Upper lobe of right lung (tissue), 1 donor: Measurements from ENCODE around the gene MYL3. TPM values are rescaled to one million over a fixed set of nuclear protein-coding genes. Genes with fewer than 3 reads are reported as not detected.

Experiments
- ATAC-seq: fragments of 200-7000 bp; cut with Tn5 transposase; one replicate; pipeline ENCODE4 v1.9.1; 2020; ENCODE audit warnings: mild to moderate bottlenecking, moderate library complexity
- DNase-seq: peaks from one replicate; pipeline ENCODE4 v3.0.0-alpha.2; 2020
- H3K27ac ChIP-seq: fragments of 200-600 bp; one replicate; pipeline ENCODE4 v1.8.0; 2022
- H3K27me3 ChIP-seq: fragments of 200-600 bp; one replicate; pipeline ENCODE4 v1.8.0; 2022; ENCODE audit warnings: mild to moderate bottlenecking
- H3K36me3 ChIP-seq: fragments of 200-600 bp; one replicate; pipeline ENCODE4 v1.8.0; 2022
- H3K4me1 ChIP-seq: fragments of 200-600 bp; one replicate; pipeline ENCODE4 v1.8.0; 2022
- H3K4me3 ChIP-seq: fragments of 200-600 bp; one replicate; pipeline ENCODE4 v1.8.0; 2022; ENCODE audit warnings: mild to moderate bottlenecking
- H3K9me3 ChIP-seq: fragments of 200-600 bp; one replicate; pipeline ENCODE4 v1.8.0; 2022
- intact Hi-C: fragments of 100-400 bp; cut with DNase I; formaldehyde crosslinking; loops from one replicate; pipeline ENCODE4 v1.11.0; 2022
- total RNA-seq: library from RNA; stranded (reverse); fragmentation: NEBNext Ultra II Directional; extraction: Animal tissue kit (Norgen Biotek cat#: 25700); gene quantifications from one replicate; pipeline ENCODE4 v1.2.1, GENCODE V29; 2021
- TF ChIP-seq, protein P1 (sequence below): fragments of 200-600 bp; IDR thresholded peaks from one replicate; pipeline ENCODE4 v1.8.0; 2022; ENCODE audit warnings: antibody characterized with exemption
- donor health status: DM: no; HTN: yes; CAD: no; lungs with severe emphysema.

The MYL3 gene
- total RNA-seq, 1 donor from 2014 or later, result 3.8 TPM

DNA sequence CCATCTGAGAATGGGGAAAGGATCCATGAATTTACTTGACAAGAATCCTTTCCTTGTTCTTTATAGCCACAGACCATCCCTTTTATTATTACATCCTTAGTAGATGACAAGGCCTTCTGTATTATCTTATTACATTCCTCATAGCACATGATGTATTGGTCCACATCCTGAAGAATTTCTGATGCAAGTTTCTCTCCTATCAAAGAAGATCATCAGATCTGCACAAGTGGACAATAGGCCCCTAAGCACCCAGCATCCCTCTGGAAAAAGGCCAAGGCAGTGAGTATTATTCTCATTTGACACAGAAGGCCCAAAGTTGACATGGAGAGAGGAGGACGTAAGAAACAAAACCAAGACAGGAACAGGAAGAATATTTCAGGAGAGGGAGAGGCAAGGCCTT lies 31.4 kb downstream of the MYL3 start:
- intact Hi-C loops, result no loop called here
- ATAC-seq (no peak), DNase-seq (no peak)

DNA sequence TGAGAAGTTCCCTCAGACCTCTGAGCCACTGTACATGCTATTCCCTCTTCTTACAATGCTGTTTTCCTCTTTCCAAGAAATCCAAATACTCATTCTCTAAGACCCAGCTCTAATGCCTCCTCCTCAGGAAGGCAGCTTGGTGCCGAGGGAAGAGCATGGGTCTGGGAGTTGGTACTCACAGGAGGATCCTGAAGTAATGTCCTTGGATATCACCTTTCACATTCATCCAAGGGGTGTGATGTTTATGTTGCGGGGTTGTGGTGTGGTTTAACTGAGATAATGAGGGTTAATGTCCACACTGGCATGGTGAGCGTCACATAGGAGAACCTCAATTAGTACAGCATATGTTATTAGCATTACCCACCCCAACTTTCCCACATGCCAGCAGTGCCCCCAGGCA lies 31.9 kb downstream of the MYL3 start:
- ATAC-seq (no peak), DNase-seq (no peak)
- Histone ChIP-seq H3K4me3 (no peak overlapping the region), H3K4me1 (no peaks in the 10 kb centered on the region), H3K27ac (no peak overlapping the region), H3K27me3 (no peaks in the 10 kb centered on the region), H3K36me3 (no peaks in the 10 kb centered on the region), H3K9me3 (no peaks in the 10 kb centered on the region)
- TF ChIP-seq, protein P1, sequence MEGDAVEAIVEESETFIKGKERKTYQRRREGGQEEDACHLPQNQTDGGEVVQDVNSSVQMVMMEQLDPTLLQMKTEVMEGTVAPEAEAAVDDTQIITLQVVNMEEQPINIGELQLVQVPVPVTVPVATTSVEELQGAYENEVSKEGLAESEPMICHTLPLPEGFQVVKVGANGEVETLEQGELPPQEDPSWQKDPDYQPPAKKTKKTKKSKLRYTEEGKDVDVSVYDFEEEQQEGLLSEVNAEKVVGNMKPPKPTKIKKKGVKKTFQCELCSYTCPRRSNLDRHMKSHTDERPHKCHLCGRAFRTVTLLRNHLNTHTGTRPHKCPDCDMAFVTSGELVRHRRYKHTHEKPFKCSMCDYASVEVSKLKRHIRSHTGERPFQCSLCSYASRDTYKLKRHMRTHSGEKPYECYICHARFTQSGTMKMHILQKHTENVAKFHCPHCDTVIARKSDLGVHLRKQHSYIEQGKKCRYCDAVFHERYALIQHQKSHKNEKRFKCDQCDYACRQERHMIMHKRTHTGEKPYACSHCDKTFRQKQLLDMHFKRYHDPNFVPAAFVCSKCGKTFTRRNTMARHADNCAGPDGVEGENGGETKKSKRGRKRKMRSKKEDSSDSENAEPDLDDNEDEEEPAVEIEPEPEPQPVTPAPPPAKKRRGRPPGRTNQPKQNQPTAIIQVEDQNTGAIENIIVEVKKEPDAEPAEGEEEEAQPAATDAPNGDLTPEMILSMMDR, result no peak
- intact Hi-C loops, result no loop called here

More for the DNA sequence above, 31.4 kb downstream of the MYL3 start:
- no peaks in the 10 kb centered on the region for H3K4me1 ChIP-seq
- H3K27me3 ChIP-seq, result no peaks in the 10 kb centered on the region
- H3K27ac ChIP-seq, result no peak overlapping the region
- TF ChIP-seq, protein P1, result no peak
- no peaks in the 10 kb centered on the region for H3K9me3 ChIP-seq
- H3K36me3 ChIP-seq, result no peaks in the 10 kb centered on the region
- H3K4me3 ChIP-seq, result no peak overlapping the region

DNA sequence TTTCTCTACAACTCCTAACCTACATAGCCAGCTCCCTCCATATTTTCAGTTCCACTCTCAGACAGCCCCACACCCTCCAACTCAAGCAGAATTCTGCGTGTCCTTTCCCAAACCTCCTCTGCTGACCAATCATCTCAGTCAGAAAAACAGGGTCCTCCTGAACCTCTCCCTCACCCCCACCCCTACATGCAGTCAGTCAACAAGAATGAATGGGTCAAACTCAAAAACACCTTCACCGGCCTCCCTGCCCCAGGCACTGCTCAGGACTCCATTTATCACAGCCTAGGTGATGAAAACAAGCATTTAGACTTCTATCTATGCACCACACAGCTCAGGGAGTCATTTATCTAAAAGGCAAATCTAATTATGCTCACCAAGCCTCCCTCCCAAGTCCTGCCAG lies 32.4 kb downstream of the MYL3 start:
- Histone ChIP-seq H3K27me3 (no peaks in the 10 kb centered on the region), H3K4me1 (no peaks in the 10 kb centered on the region), H3K4me3 (no peak overlapping the region), H3K36me3 (no peaks in the 10 kb centered on the region), H3K27ac (no peak overlapping the region), H3K9me3 (no peaks in the 10 kb centered on the region)
- TF ChIP-seq, protein P1, result no peak
- no peak for DNase-seq
- intact Hi-C loops, result no loop called here
- no peak for ATAC-seq

DNA sequence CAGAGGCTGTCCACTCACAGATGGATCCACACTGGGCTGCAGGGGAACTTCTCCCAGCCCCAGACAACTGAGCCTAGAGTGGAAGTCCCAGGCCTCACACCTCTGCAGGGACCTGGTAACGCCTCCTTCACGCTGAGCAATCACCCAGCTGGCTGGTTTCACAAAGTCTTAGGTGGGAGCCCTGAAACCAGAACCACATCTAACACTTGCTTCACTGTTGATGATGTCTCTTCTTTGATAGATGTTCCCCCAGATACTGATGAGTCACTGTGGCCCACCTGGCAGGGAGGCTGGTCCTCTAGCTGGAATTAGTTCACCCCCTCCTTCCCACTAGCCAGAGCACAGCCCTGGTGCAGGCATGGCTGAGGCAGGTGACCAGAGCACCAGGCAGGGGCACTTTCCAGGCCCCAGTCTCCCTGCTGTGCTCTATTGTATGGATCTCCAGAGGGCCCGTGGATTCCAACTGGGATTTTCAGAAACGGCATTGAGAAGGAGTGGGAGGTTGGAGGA lies 33.5 kb downstream of the MYL3 start:
- H3K9me3 ChIP-seq, result no peaks in the 10 kb centered on the region
- H3K4me3 ChIP-seq, result no peak overlapping the region
- H3K36me3 ChIP-seq, result no peaks in the 10 kb centered on the region
- no peaks in the 10 kb centered on the region for H3K27me3 ChIP-seq
- TF ChIP-seq, protein P1, result no peak
- no peak overlapping the region for H3K27ac ChIP-seq
- H3K4me1 ChIP-seq, result no peaks in the 10 kb centered on the region
- ATAC-seq, result no peak
- intact Hi-C loops, result no loop called here
- no peak for DNase-seq

DNA sequence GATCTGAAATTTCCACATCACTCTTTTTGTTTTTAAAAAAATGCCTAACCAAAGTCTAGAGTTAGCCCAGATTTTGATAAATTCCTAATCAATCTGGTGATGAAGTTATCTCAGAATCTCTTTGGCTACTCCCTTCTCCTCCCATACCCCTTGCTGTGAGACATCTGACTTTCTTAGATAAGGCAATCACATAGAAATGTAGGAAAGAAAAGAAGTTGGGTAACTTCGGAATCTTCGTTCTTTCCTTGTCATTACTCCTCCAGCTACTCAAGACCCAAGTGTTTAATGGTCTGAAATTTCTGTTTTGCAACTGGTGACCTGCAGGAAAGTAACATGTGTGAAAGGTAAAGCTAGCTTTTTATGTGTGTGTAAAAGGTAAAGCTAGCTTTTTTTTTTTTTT lies 37.8 kb downstream of the MYL3 start:
- intact Hi-C loops, result no loop called here
- no peaks in the 10 kb centered on the region for H3K4me1 ChIP-seq
- no peak overlapping the region for H3K4me3 ChIP-seq
- H3K9me3 ChIP-seq, result no peaks in the 10 kb centered on the region
- DNase-seq (no peak), ATAC-seq (no peak)
- H3K36me3 ChIP-seq, result no peaks in the 10 kb centered on the region
- no peak overlapping the region for H3K27ac ChIP-seq
- TF ChIP-seq, protein P1, result no peak
- H3K27me3 ChIP-seq, result no peaks in the 10 kb centered on the region
